ENCODE data around the gene EPHB2.

Gene EPHB2

DNA sequence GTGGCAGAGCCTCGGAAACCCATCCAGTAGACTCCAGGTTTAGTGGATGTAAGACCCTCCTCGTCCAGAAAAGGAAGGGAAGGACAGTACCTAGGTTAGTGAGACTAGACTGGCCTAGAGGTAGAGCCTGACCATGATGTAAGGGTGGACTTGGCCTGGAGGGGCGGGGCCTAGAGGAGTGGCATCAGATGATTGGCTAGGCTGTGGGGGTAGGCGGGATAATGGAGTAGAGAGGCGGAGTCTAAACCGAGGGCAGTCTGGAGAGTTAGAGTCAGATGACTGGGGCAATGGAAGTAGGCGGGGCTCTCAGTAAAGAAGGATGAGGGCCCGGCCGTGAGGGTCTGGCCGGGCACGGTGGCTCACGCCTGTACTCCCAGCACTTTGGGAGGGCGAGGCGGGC is 70.1 kb downstream of the EPHB2 start:
- TF ChIP-seq, protein P1, sequence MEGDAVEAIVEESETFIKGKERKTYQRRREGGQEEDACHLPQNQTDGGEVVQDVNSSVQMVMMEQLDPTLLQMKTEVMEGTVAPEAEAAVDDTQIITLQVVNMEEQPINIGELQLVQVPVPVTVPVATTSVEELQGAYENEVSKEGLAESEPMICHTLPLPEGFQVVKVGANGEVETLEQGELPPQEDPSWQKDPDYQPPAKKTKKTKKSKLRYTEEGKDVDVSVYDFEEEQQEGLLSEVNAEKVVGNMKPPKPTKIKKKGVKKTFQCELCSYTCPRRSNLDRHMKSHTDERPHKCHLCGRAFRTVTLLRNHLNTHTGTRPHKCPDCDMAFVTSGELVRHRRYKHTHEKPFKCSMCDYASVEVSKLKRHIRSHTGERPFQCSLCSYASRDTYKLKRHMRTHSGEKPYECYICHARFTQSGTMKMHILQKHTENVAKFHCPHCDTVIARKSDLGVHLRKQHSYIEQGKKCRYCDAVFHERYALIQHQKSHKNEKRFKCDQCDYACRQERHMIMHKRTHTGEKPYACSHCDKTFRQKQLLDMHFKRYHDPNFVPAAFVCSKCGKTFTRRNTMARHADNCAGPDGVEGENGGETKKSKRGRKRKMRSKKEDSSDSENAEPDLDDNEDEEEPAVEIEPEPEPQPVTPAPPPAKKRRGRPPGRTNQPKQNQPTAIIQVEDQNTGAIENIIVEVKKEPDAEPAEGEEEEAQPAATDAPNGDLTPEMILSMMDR (IDR thresholded peaks at IDR 0.05; ENCODE audit: extremely low read depth, insufficient read depth, missing control alignments): no peak
- DNase-seq (ENCODE audit: low spot score): no peak
- in situ Hi-C loops (cut with MboI; ENCODE audit: low pct_unique_long_range_greater_than_20kb, low sequenced_read_pairs, unreplicated experiment): no loop called here

DNA sequence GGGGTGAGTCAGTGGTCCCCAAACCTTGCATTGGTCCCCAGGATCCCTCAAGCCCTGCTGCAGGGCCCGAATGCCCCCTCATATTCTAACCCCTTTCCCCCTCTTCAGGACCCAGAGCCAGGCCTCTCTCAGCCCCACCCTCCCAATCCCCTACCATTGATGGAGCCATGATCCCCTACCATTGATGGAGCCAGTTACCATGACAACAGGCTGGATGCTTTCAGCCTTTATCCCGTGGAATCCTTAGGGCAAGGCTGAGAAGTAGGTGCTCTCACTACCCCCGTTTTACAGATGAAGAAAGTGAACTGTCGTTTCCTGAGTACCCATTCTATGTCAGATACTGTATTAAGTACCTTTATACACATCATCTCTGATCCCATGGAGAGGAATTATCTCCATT is 70.8 kb downstream of the EPHB2 start:
- TF ChIP-seq, protein P1 (IDR thresholded peaks at IDR 0.05; ENCODE audit: extremely low read depth, insufficient read depth, missing control alignments): no peak
- DNase-seq (ENCODE audit: low spot score): no peak
- in situ Hi-C loops (cut with MboI; ENCODE audit: low pct_unique_long_range_greater_than_20kb, low sequenced_read_pairs, unreplicated experiment): no loop called here

GRCh38 chr1:22782406-22782805 is 71.8 kb downstream of the EPHB2 start:
- in situ Hi-C loops (cut with MboI; ENCODE audit: low pct_unique_long_range_greater_than_20kb, low sequenced_read_pairs, unreplicated experiment): no loop called here
- DNase-seq (ENCODE audit: low spot score): no peak
- TF ChIP-seq, protein P1 (IDR thresholded peaks at IDR 0.05; ENCODE audit: extremely low read depth, insufficient read depth, missing control alignments): no peak

GRCh38 chr1:22784317-22784716 is 73.7 kb downstream of the EPHB2 start:
- in situ Hi-C loops (cut with MboI; ENCODE audit: low pct_unique_long_range_greater_than_20kb, low sequenced_read_pairs, unreplicated experiment): no loop called here
- DNase-seq (ENCODE audit: low spot score): no peak
- TF ChIP-seq, protein P1 (IDR thresholded peaks at IDR 0.05; ENCODE audit: extremely low read depth, insufficient read depth, missing control alignments): no peak

- in situ Hi-C loops (cut with MboI; ENCODE audit: low pct_unique_long_range_greater_than_20kb, low sequenced_read_pairs, unreplicated experiment): no loop called here
- no peak for DNase-seq (ENCODE audit: low spot score)
- TF ChIP-seq, protein P1 (IDR thresholded peaks at IDR 0.05; ENCODE audit: extremely low read depth, insufficient read depth, missing control alignments): no peak
These were observed 74.1 kb downstream of the EPHB2 start for GRCh38 chr1:22784737-22785136.

- DNase-seq (ENCODE audit: low spot score): no peak
- in situ Hi-C loops (cut with MboI; ENCODE audit: low pct_unique_long_range_greater_than_20kb, low sequenced_read_pairs, unreplicated experiment): no loop called here
- TF ChIP-seq, protein P1 (IDR thresholded peaks at IDR 0.05; ENCODE audit: extremely low read depth, insufficient read depth, missing control alignments): no peak
These were observed 75.5 kb downstream of the EPHB2 start for GRCh38 chr1:22786101-22786500.
